ENCODE data around the gene NRXN3.

The NRXN3 gene

DNA sequence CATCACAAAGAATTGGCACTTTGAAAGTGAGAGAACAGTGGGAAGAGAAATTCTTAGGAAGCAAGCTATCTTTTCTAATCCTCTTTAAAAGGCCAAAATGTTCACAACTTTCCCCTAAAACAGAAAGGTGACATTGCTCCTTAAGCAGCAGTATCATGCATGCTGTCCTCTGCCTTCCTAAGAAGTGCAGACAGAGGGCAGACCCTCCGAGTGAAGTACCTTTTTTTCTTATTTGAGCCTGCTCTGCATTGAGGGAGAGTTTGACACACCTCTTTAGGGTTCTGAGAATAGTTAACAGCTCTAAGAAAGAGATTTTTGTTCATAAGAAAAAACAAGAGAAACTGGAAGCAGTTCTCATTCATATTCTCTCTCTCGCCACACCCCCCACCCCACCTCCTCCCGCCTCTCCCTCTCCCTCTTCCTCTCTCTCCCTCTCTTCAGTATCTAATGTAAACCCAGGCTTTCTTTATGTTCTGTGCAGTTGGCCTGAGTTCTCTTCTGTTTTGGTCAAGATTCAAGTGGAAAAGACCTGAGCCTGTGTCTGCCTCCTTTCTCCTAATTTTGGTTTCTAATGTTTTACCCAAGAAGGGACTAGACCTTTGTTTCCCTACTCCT lies 1332.1 kb downstream of the NRXN3 start:
- TF ChIP-seq CTCF (IDR thresholded peaks at IDR 0.05; ENCODE audit: borderline replicate concordance, control extremely low read depth, extremely low read depth, insufficient read depth, missing control alignments), result no peak
- no peak for DNase-seq (ENCODE audit: low spot score)
- in situ Hi-C loops (cut with MboI; ENCODE audit: low sequenced_read_pairs, unreplicated experiment), result no loop called here

DNA sequence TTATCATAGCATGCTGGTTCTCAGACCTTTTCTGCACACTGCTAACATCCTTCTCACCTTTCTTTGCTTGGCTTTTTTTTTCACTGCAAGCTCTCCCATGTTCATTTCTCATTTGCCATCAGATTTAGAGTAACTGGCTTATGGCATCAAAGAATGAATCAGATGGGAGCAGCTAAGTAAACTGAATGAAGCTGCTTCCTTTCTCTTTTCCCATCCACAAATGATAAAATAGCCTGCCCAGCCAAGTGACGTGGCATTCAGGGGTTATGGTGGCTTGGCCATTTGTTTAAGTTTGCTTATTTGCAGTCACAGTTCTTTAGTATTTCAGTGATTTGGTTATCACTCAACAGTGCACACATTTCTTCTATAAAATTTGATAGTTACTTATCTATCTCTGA lies 1332.6 kb downstream of the NRXN3 start:
- in situ Hi-C loops (cut with MboI; ENCODE audit: low sequenced_read_pairs, unreplicated experiment), result no loop called here
- TF ChIP-seq CTCF (IDR thresholded peaks at IDR 0.05; ENCODE audit: borderline replicate concordance, control extremely low read depth, extremely low read depth, insufficient read depth, missing control alignments), result no peak
- no peak for DNase-seq (ENCODE audit: low spot score)

- TF ChIP-seq CTCF (IDR thresholded peaks at IDR 0.05; ENCODE audit: borderline replicate concordance, control extremely low read depth, extremely low read depth, insufficient read depth, missing control alignments), result no peak
- in situ Hi-C loops (cut with MboI; ENCODE audit: low sequenced_read_pairs, unreplicated experiment), result no loop called here
- DNase-seq (ENCODE audit: low spot score), result no peak
These were observed 1340.5 kb downstream of the NRXN3 start for GRCh38 chr14:79510659-79511058.

- no peak for DNase-seq (ENCODE audit: low spot score)
- in situ Hi-C loops (cut with MboI; ENCODE audit: low sequenced_read_pairs, unreplicated experiment), result no loop called here
- no peak for TF ChIP-seq CTCF (IDR thresholded peaks at IDR 0.05; ENCODE audit: borderline replicate concordance, control extremely low read depth, extremely low read depth, insufficient read depth, missing control alignments)
These were observed 1341.0 kb downstream of the NRXN3 start for GRCh38 chr14:79511146-79511545.

- no peak for DNase-seq (ENCODE audit: low spot score)
- TF ChIP-seq CTCF (IDR thresholded peaks at IDR 0.05; ENCODE audit: borderline replicate concordance, control extremely low read depth, extremely low read depth, insufficient read depth, missing control alignments), result no peak
- in situ Hi-C loops (cut with MboI; ENCODE audit: low sequenced_read_pairs, unreplicated experiment), result no loop called here
These were observed 1343.3 kb downstream of the NRXN3 start for GRCh38 chr14:79513446-79513845.

GRCh38 chr14:79514700-79515099 lies 1344.5 kb downstream of the NRXN3 start:
- no peak for TF ChIP-seq CTCF (IDR thresholded peaks at IDR 0.05; ENCODE audit: borderline replicate concordance, control extremely low read depth, extremely low read depth, insufficient read depth, missing control alignments)
- no peak for DNase-seq (ENCODE audit: low spot score)
- in situ Hi-C loops (cut with MboI; ENCODE audit: low sequenced_read_pairs, unreplicated experiment), result no loop called here
